A549 (cell line): ENCODE data around the gene UBE2N. TPM values are rescaled to one million over a fixed set of nuclear protein-coding genes. Genes with fewer than 3 reads are reported as not detected.

Experiments used
- ATAC-seq, 2 experiments: fragments of 200-7000 bp in 1 of 2; fragments of >200 bp in 1 of 2; cut with Nextera tagmentation in 1 of 2; cut with Tn5 transposase in 1 of 2; 3 replicates each; pipeline versions ENCODE4 v1.8.0 to v1.9.1; 2018 to 2020; ENCODE audit warnings: mild to moderate bottlenecking in 1 of 2, moderate library complexity in 1 of 2
- CTCF ChIA-PET: fragments of 300-600 bp; sonication (Branson Sonifier 250); formaldehyde crosslinking; extraction: SDS; loops from one replicate; lab custom pipeline; 2021; ENCODE audit warnings: antibody characterized with exemption, inconsistent platforms; lab: Yijun Ruan, JAX
- POLR2A ChIA-PET: fragments of 350-600 bp; formaldehyde crosslinking; extraction: SDS; loops from one replicate; lab custom pipeline; 2021; ENCODE audit warnings: antibody characterized with exemption, inconsistent platforms; lab: Yijun Ruan, JAX
- DNase-seq, 2 experiments: peaks; one replicate each; pipeline versions ENCODE4 v3.0.0 to v3.0.0-alpha.2; 2011 to 2016; ENCODE audit warnings: low read depth in 1 of 2, low spot score in 1 of 2
- FAIRE-seq: peaks from 2 replicates; lab custom pipeline; 2011; peaks lifted over from hg19 to GRCh38; lab: Jason Lieb, UNC
- H3K27ac ChIP-seq, 2 experiments: fragments of >200 bp; sonication (Bioruptor Twin); formaldehyde crosslinking; 3 replicates each; pipeline ENCODE4 v1.5.1; 2016 to 2017
- H3K4me1 ChIP-seq: fragments of >200 bp; sonication (Bioruptor Twin); formaldehyde crosslinking; 3 replicates; pipeline ENCODE4 v1.6.1; 2016
- H3K4me2 ChIP-seq: fragments of >200 bp; sonication (Bioruptor Twin); formaldehyde crosslinking; 3 replicates; pipeline ENCODE4 v1.6.1; 2016
- H3K4me3 ChIP-seq: fragments of >200 bp; sonication (Bioruptor Twin); formaldehyde crosslinking; 3 replicates; pipeline ENCODE4 v1.5.1; 2016
- H3K9me3 ChIP-seq: fragments of >200 bp; sonication (Bioruptor Twin); formaldehyde crosslinking; 3 replicates; pipeline ENCODE4 v1.6.1; 2016
- CHD2 ChIP-seq: fragments of 150-350 bp; IDR thresholded peaks from 2 replicates; pipeline ENCODE4 v1.6.1; 2014; ENCODE audit warnings: low read length; ENCODE audit not compliant: partially characterized antibody
- EHMT2 ChIP-seq: fragments of 200-600 bp; sonication (generic); IDR thresholded peaks from 2 replicates; pipeline ENCODE4 v1.6.1; 2016; ENCODE audit warnings: antibody characterized with exemption, low read depth, mild to moderate bottlenecking, moderate library complexity
- FOSB ChIP-seq: fragments of 250-450 bp; sonication (Bioruptor Pico); IDR thresholded peaks from 2 replicates; pipeline ENCODE4 v1.5.0; 2020; ENCODE audit warnings: mild to moderate bottlenecking, moderate library complexity
- GATA3 ChIP-seq: IDR thresholded peaks from 2 replicates; pipeline ENCODE4 v1.6.1; 2012; ENCODE audit warnings: borderline replicate concordance
- HEYL ChIP-seq: fragments of 250-450 bp; sonication (Bioruptor Pico); IDR thresholded peaks from 2 replicates; pipeline ENCODE4 v1.8.0; 2021; ENCODE audit warnings: mild to moderate bottlenecking, moderate library complexity
- HOXB5 ChIP-seq: fragments of 250-450 bp; sonication (Bioruptor Pico); IDR thresholded peaks from 2 replicates; pipeline ENCODE4 v1.5.0; 2020; ENCODE audit warnings: mild to moderate bottlenecking, moderate library complexity
- KDM1A ChIP-seq: fragments of 200-600 bp; sonication (generic); IDR thresholded peaks from 2 replicates; pipeline ENCODE4 v1.6.1; 2016; ENCODE audit warnings: low read depth, mild to moderate bottlenecking
- NR3C1 ChIP-seq: fragments of >200 bp; sonication (Bioruptor Twin); formaldehyde crosslinking; IDR thresholded peaks from 3 replicates; pipeline ENCODE4 v1.6.1; 2017
- RAD21 ChIP-seq, 2 experiments: fragments of >200 bp in 1 of 2; sonication (Bioruptor Twin) in 1 of 2; formaldehyde crosslinking in 1 of 2; IDR thresholded peaks in 1 of 2; conservative IDR thresholded peaks in 1 of 2; 2 replicates in 1 of 2; 3 replicates in 1 of 2; pipeline ENCODE4 v1.6.1; 2012 to 2018; ENCODE audit warnings: inconsistent platforms in 1 of 2
- RARB ChIP-seq: fragments of 250-450 bp; sonication (Bioruptor Pico); IDR thresholded peaks from 2 replicates; pipeline ENCODE4 v1.8.0; 2021; ENCODE audit warnings: mild to moderate bottlenecking, moderate library complexity
- RNF2 ChIP-seq: fragments of 200-600 bp; sonication (generic); IDR thresholded peaks from 2 replicates; pipeline ENCODE4 v1.6.1; 2016; ENCODE audit warnings: low read depth, mild to moderate bottlenecking, antibody characterized with exemption, moderate library complexity, borderline replicate concordance
- SMC3 ChIP-seq: fragments of >200 bp; sonication (Bioruptor Twin); formaldehyde crosslinking; IDR thresholded peaks from 3 replicates; pipeline ENCODE4 v1.6.1; 2018; ENCODE audit warnings: inconsistent platforms
- TFCP2L1 ChIP-seq: fragments of 250-450 bp; sonication (Bioruptor Pico); IDR thresholded peaks from 2 replicates; pipeline ENCODE4 v1.5.0; 2021; ENCODE audit warnings: mild to moderate bottlenecking
- ZC3H11A ChIP-seq: fragments of 450-650 bp; IDR thresholded peaks from 2 replicates; pipeline ENCODE4 v1.6.1; 2014; ENCODE audit warnings: antibody characterized with exemption, mild to moderate bottlenecking
- ZFP36 ChIP-seq: fragments of 450-650 bp; IDR thresholded peaks from 2 replicates; pipeline ENCODE4 v1.6.1; 2014; ENCODE audit warnings: borderline replicate concordance; ENCODE audit not compliant: partially characterized antibody
- ZSCAN20 ChIP-seq: fragments of 250-450 bp; sonication (Bioruptor Pico); IDR thresholded peaks from 2 replicates; pipeline ENCODE4 v1.8.0; 2022; ENCODE audit warnings: mild to moderate bottlenecking, moderate library complexity
- WGBS: methylation state at CpG from one replicate; pipeline ENCODE4 v1.1.6; 2017; ENCODE audit errors: missing lambda C conversion rate; 5-methylcytosine and 5-hydroxymethylcytosine counted together
- polyA plus RNA-seq, 4 experiments: library from polyadenylated mRNA; depleted of rRNA in 3 of 4; stranded (reverse); fragments of >200 nt; fragmentation: RNase III in 1 of 4; extraction: RNeasy Plus Mini Kit Qiagen cat#74134 plus additional on column Dnase treatment in 1 of 4; gene quantifications; 2 replicates in 3 of 4; 3 replicates in 1 of 4; pipeline ENCODE4 v1.2.3, GENCODE V29; 2011 to 2017
- TF ChIP-seq, protein P1 (sequence below): fragments of 200-600 bp; sonication (generic); IDR thresholded peaks from 2 replicates; pipeline ENCODE4 v1.6.1; 2016; ENCODE audit warnings: antibody characterized with exemption, mild to moderate bottlenecking, moderate library complexity
- TF ChIP-seq, protein P2 (sequence below): fragments of 150-350 bp; IDR thresholded peaks from 2 replicates; pipeline ENCODE4 v1.6.1; 2014; ENCODE audit warnings: low read depth, mild to moderate bottlenecking, low read length
- TF ChIP-seq, protein P3 (sequence below): fragments of >200 bp; sonication (Bioruptor Twin); formaldehyde crosslinking; IDR thresholded peaks from 3 replicates; pipeline ENCODE4 v1.5.1; 2016
- TF ChIP-seq, protein P4 (sequence below): IDR thresholded peaks from 2 replicates; pipeline ENCODE4 v1.6.1; 2012; ENCODE audit warnings: low read depth, borderline replicate concordance

The UBE2N gene
- polyA plus RNA-seq, 2 of the 4 experiments (the other 2 are of a cell fraction): 160 to 168 TPM

DNA sequence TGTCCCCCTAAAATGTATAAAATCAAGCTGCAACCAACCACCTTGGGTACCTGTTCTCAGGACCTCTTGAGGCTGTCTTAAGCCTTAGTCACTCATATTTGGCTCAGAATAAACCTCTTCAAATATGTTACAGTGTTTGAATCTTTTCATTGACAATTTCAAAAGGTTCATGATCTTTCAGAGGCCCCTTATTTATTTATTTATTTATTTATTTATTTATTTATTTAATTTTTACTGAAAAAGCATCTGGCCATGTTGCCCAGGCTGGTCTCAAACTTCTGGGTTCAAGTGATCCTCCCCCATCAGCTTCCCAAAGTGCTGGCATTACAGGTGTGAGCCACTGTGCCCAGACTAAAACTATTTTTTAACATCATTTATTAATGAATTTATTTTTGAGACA, 72.2 kb downstream of the UBE2N start:
- Histone ChIP-seq H3K9me3 (no peaks in the 10 kb centered on the region), H3K4me2 (no peak overlapping the region), H3K27ac (no peak overlapping the region), H3K4me3 (no peak overlapping the region), H3K4me1 (peaks cover 18% of the 10 kb centered on the region; the same call in 2 of the 3 replicates)
- no peak for FAIRE-seq
- ChIA-PET CTCF (interaction anchor here (0.6 to 1.2 kb wide), 3 partner anchors 9 to 383 kb away, joined by 3 read pairs; no protein-coding TSS in a partner anchor), POLR2A (no interaction called here)
- no peak for DNase-seq
- ATAC-seq: no peak
- TF ChIP-seq ZC3H11A: peak; percentile 87
- TF ChIP-seq, protein P1, sequence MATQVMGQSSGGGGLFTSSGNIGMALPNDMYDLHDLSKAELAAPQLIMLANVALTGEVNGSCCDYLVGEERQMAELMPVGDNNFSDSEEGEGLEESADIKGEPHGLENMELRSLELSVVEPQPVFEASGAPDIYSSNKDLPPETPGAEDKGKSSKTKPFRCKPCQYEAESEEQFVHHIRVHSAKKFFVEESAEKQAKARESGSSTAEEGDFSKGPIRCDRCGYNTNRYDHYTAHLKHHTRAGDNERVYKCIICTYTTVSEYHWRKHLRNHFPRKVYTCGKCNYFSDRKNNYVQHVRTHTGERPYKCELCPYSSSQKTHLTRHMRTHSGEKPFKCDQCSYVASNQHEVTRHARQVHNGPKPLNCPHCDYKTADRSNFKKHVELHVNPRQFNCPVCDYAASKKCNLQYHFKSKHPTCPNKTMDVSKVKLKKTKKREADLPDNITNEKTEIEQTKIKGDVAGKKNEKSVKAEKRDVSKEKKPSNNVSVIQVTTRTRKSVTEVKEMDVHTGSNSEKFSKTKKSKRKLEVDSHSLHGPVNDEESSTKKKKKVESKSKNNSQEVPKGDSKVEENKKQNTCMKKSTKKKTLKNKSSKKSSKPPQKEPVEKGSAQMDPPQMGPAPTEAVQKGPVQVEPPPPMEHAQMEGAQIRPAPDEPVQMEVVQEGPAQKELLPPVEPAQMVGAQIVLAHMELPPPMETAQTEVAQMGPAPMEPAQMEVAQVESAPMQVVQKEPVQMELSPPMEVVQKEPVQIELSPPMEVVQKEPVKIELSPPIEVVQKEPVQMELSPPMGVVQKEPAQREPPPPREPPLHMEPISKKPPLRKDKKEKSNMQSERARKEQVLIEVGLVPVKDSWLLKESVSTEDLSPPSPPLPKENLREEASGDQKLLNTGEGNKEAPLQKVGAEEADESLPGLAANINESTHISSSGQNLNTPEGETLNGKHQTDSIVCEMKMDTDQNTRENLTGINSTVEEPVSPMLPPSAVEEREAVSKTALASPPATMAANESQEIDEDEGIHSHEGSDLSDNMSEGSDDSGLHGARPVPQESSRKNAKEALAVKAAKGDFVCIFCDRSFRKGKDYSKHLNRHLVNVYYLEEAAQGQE: no peak

DNA sequence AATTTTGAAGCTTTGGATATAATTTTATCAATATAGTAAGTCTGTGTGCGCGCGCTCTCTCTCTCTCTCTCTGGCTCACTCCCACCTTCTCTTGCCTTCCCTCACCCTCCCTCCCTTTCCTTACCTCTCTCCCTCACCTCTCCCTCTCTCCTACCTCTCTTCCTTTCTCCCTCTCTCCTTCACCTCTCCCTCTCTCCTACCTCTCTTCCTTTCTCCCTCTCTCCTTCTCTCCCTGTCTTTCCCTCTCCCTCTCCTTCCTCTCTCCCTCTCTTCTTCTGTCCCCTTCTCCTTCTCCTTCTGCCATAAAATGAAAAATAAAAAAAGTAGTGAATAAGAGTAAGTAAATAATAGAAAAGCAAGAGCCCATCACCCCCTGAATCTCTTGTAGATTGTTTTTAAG, 73.0 kb downstream of the UBE2N start:
- TF ChIP-seq FOSB (CRISPR knock-in tag) (no peak), ZSCAN20 (CRISPR knock-in tag) (no peak), RARB (CRISPR knock-in tag) (no peak), HEYL (CRISPR knock-in tag) (no peak), RAD21 (conservative IDR thresholded peaks at IDR 0.05 in 1 of 2, IDR thresholded peaks at IDR 0.05 in 1 of 2) (no peak), SMC3 (no peak), EHMT2 (no peak), NR3C1 (no peak), GATA3 (no peak), RNF2 (no peak)
- TF ChIP-seq, protein P2, sequence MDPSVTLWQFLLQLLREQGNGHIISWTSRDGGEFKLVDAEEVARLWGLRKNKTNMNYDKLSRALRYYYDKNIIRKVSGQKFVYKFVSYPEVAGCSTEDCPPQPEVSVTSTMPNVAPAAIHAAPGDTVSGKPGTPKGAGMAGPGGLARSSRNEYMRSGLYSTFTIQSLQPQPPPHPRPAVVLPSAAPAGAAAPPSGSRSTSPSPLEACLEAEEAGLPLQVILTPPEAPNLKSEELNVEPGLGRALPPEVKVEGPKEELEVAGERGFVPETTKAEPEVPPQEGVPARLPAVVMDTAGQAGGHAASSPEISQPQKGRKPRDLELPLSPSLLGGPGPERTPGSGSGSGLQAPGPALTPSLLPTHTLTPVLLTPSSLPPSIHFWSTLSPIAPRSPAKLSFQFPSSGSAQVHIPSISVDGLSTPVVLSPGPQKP: no peak
- H3K9me3 ChIP-seq: no peaks in the 10 kb centered on the region
- POLR2A ChIA-PET: no interaction called here
- WGBS: 94% methylated on average over 3 of the region's 3 CpGs
- peaks cover 10% of the 10 kb centered on the region; the same call in 2 of the 3 replicates for H3K4me1 ChIP-seq
- CTCF ChIA-PET: interaction anchor here (1.5 kb wide), 1 partner anchor 8 kb away, joined by 4 read pairs; no protein-coding TSS in a partner anchor
- H3K4me2 ChIP-seq: no peak overlapping the region
- no peak overlapping the region for H3K27ac ChIP-seq
- no peak for FAIRE-seq
- DNase-seq: no peak
- ATAC-seq: no peak
- H3K4me3 ChIP-seq: no peak overlapping the region

DNA sequence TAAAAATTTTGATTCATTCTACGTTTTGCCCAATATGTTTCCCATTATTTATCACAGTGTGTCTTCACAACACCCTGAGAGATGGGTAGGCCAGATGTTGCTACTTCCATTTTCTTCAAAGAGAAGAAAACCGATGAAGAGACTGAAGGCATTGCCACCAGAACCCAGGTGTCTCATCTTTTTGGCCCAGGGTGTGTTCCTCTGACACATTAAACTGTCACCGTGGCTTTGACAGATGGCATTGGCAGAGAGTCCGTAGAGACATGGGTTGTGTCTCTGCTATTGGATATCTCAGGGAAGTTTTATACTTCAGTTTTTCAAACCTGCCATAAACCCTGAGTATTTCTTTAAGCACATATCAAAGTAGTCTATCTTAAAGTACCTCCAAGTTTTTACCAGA, 75.3 kb downstream of the UBE2N start:
- DNase-seq: no peak
- Histone ChIP-seq H3K4me1 (no peaks in the 10 kb centered on the region), H3K4me2 (no peak overlapping the region), H3K4me3 (no peak overlapping the region), H3K27ac (no peak overlapping the region), H3K9me3 (no peaks in the 10 kb centered on the region)
- WGBS: 82% methylated on average over 4 of the region's 4 CpGs
- ATAC-seq: no peak
- ChIA-PET CTCF (no interaction called here), POLR2A (interaction anchor here (1.4 kb wide), 1 partner anchor 10 kb away, joined by 4 read pairs; no protein-coding TSS in a partner anchor)
- no peak for FAIRE-seq
- TF ChIP-seq ZSCAN20 (CRISPR knock-in tag) (no peak), TFCP2L1 (no peak), ZC3H11A (no peak), HOXB5 (no peak), ZFP36 (no peak), RNF2 (no peak), KDM1A (no peak), CHD2 (no peak)
- TF ChIP-seq, protein P3, sequence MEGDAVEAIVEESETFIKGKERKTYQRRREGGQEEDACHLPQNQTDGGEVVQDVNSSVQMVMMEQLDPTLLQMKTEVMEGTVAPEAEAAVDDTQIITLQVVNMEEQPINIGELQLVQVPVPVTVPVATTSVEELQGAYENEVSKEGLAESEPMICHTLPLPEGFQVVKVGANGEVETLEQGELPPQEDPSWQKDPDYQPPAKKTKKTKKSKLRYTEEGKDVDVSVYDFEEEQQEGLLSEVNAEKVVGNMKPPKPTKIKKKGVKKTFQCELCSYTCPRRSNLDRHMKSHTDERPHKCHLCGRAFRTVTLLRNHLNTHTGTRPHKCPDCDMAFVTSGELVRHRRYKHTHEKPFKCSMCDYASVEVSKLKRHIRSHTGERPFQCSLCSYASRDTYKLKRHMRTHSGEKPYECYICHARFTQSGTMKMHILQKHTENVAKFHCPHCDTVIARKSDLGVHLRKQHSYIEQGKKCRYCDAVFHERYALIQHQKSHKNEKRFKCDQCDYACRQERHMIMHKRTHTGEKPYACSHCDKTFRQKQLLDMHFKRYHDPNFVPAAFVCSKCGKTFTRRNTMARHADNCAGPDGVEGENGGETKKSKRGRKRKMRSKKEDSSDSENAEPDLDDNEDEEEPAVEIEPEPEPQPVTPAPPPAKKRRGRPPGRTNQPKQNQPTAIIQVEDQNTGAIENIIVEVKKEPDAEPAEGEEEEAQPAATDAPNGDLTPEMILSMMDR: no peak
- TF ChIP-seq, protein P4, sequence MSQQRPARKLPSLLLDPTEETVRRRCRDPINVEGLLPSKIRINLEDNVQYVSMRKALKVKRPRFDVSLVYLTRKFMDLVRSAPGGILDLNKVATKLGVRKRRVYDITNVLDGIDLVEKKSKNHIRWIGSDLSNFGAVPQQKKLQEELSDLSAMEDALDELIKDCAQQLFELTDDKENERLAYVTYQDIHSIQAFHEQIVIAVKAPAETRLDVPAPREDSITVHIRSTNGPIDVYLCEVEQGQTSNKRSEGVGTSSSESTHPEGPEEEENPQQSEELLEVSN: no peak
- TF ChIP-seq, protein P2: no peak
- TF ChIP-seq, protein P1: no peak
